ENCODE results near the gene PLCH2.
"Not testable (repeated sequence)": the region's sequence is repeated elsewhere in the genome, so short reads cannot be mapped to it uniquely, and the experiment has no call there.

DNA sequence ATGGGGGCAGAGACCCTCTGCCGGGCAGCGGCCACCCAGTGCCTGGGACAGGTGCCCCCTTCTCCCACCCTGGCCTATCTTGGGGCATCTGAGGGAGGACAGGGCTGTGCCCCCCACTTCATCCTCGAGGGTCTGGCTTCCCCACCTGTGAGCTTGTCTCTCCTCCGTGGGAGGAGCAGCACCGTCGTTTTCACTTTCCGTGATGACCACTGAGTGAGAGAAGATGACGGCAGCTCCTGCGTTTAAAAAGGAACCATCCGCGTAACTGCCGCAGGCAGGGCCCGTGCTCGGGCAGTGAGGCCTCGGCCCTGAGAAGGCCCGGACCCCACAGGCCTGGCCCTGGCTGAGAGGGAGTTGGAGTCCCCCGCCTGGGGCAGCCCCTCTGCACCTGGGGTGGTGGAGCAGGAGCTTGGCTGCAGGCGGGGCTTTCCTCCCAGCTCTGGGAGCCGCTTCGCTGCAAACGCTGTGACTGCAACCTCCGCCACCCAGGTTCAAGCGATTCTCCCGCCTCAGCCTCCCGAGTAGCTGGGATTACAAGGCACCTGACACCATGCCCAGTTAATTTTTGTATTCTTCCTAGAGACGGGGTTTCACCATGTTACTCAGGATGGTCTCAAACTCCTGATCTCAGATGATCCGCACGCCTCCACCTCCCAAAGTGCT is 73.4 kb downstream of the PLCH2 start:
- TF ChIP-seq CEBPB (IDR thresholded peaks at IDR 0.05; ENCODE audit: borderline replicate concordance in 1 of 2, low read depth in 2 of 2, low read length in 2 of 2) = not testable (repeated sequence)
- TF ChIP-seq POLR2A (IDR thresholded peaks at IDR 0.05; ENCODE audit: low read depth, low read length) (peak; percentile 2; the same call in 1 of the 2 replicates), CREM (IDR thresholded peaks at IDR 0.05; ENCODE audit: low read depth) (peak; percentile 49; the same call in 1 of the 2 replicates)
- TF ChIP-seq, protein P1, sequence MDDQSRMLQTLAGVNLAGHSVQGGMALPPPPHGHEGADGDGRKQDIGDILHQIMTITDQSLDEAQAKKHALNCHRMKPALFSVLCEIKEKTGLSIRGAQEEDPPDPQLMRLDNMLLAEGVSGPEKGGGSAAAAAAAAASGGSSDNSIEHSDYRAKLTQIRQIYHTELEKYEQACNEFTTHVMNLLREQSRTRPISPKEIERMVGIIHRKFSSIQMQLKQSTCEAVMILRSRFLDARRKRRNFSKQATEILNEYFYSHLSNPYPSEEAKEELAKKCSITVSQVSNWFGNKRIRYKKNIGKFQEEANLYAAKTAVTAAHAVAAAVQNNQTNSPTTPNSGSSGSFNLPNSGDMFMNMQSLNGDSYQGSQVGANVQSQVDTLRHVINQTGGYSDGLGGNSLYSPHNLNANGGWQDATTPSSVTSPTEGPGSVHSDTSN (IDR thresholded peaks at IDR 0.05; ENCODE audit: insufficient replicate concordance, low read depth, low read length) = not testable (repeated sequence)

Data from GM12878 (cell line).